NCI-H2107 (cell line): ENCODE measurements around the gene RTN1.

ENCODE experiments used
- DNase-seq: peaks from one replicate; lab custom pipeline; 2025; lab: John Stamatoyannopoulos, UW

Gene RTN1

GRCh38 chr14:59870277-59871165, at the start of gene RTN1:
TSS of gene RTN1 (minus strand) at chr14:59870776. CDS start at chr14:59870630, 146 bp downstream.
- DNase-seq, result peak; percentile 79

GRCh38 chr14:59920378-59920683, 49.8 kb upstream of the RTN1 start:
- DNase-seq, result no peak

- peak; percentile 94 for DNase-seq
Measured at GRCh38 chr14:59919570-59920377, 49.2 kb upstream of the RTN1 start, which contains the start of gene LRRC9. TSS of gene LRRC9 (plus strand) at chr14:59920144.

- DNase-seq, result peak; percentile 53
Measured at GRCh38 chr14:59918824-59919569, 48.4 kb upstream of the RTN1 start.

GRCh38 chr14:59913187-59913586, 42.6 kb upstream of the RTN1 start:
- no peak for DNase-seq

GRCh38 chr14:59912443-59912842, 41.9 kb upstream of the RTN1 start:
- DNase-seq, result no peak

GRCh38 chr14:59905188-59905587, 34.6 kb upstream of the RTN1 start:
- no peak for DNase-seq

GRCh38 chr14:59904184-59904583, 33.6 kb upstream of the RTN1 start:
- no peak for DNase-seq

- no peak for DNase-seq
Measured at GRCh38 chr14:59900556-59900955, 30.0 kb upstream of the RTN1 start.

GRCh38 chr14:59897757-59898383, 27.3 kb upstream of the RTN1 start:
- peak; percentile 79 for DNase-seq

- no peak for DNase-seq
Measured at GRCh38 chr14:59895721-59896120, 25.1 kb upstream of the RTN1 start.

GRCh38 chr14:59890676-59891075, 20.1 kb upstream of the RTN1 start:
- no peak for DNase-seq

GRCh38 chr14:59882957-59883356, 12.4 kb upstream of the RTN1 start:
- no peak for DNase-seq

GRCh38 chr14:59871166-59871495, 555 bp upstream of the RTN1 start:
- DNase-seq, result no peak

- no peak for DNase-seq
Measured at GRCh38 chr14:59869381-59870255, 958 bp downstream of the RTN1 start.

GRCh38 chr14:59868021-59868420, 2.6 kb downstream of the RTN1 start:
- no peak for DNase-seq

- DNase-seq, result no peak
Measured at GRCh38 chr14:59863806-59864525, 6.6 kb downstream of the RTN1 start.

- DNase-seq, result no peak
Measured at GRCh38 chr14:59857328-59857727, 13.2 kb downstream of the RTN1 start.

GRCh38 chr14:59852350-59852749, 18.2 kb downstream of the RTN1 start:
- no peak for DNase-seq

- DNase-seq, result no peak
Measured at GRCh38 chr14:59850458-59850857, 20.1 kb downstream of the RTN1 start.
